Measurements from ENCODE around the gene ISLR.
A peak's percentile ranks its signal among the peaks of the same experiment; 100 is the strongest.

ISLR gene

DNA sequence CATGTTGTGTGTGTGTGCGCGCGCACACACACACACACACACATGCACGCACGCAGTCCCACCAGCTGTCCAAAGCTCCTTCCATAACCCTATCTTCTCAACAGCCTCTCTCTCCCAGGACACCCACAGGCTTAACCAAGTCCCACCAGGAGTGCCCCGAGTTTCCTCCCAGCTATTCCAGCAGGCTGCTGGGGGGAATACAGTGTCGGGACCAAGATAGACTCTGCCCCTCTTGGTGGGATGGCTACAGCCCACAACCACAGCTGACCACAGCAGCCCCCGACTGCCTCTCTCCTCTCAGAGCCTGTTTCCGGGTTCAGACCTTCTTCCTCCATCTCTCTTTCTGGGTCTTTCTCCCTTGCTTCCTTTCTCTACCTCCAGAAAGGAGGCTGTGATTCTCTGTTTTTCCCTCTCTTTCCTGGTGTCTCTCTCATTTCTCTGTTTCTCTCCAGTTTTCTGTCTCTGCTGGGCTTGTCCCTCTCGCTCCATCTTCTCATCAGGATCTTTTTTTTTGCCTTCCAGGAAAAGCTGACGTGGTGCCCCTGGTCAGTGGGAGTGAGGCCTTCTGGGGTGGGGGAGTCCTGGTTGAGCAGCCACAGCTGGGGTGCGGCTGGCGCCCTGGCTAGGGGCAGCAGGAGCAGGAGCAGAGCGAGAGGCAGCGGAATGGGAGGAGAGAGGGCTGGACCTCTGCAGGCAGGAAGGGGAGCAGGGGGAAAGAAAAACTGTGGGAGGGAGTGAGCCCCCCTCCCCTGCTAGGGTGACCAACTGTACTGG lies 3.3 kb upstream of the ISLR start:
- no peak overlapping the region for H2AFZ ChIP-seq (ENCODE audit: low read depth, low read length)
- peaks cover 4 to 7% of the 10 kb centered on the region in 2 experiments for H3K27me3 ChIP-seq (ENCODE audit: control insufficient read depth in 1 of 2, insufficient read depth in 1 of 2, low read length in 2 of 2)
- 80% methylated on average over 13 of the region's 15 CpGs for WGBS
- H4K8ac ChIP-seq (ENCODE audit: low read length): no peak overlapping the region
- H3K9me3 ChIP-seq (ENCODE audit: control insufficient read depth, low read length): no peaks in the 10 kb centered on the region
- H2BK15ac ChIP-seq (ENCODE audit: low read depth, poor library complexity, severe bottlenecking): no peak overlapping the region
- H3K23ac ChIP-seq (ENCODE audit: low read length in 2 of 2): no peak overlapping the region
- no peak overlapping the region for H3K14ac ChIP-seq (ENCODE audit: low read length in 2 of 2)
- H4K91ac ChIP-seq (ENCODE audit: low read length): no peak overlapping the region
- H2AK5ac ChIP-seq (ENCODE audit: low read length, severe bottlenecking): no peak overlapping the region
- H3K4me2 ChIP-seq (ENCODE audit: low read length, poor library complexity, severe bottlenecking): no peak overlapping the region
- H2BK12ac ChIP-seq (ENCODE audit: low read length in 2 of 2): no peak overlapping the region
- no peak overlapping the region for H3K4ac ChIP-seq (ENCODE audit: low read depth in 1 of 2, low read length in 2 of 2)
- H3K4me3 ChIP-seq (ENCODE audit: insufficient read depth in 1 of 2, low read depth in 1 of 2, low read length in 2 of 2): no peak overlapping the region
- H3K36me3 ChIP-seq (ENCODE audit: control insufficient read depth in 1 of 2, insufficient read depth in 2 of 2, low read depth in 1 of 2, low read length in 2 of 2): peaks cover under 1 to 3% of the 10 kb centered on the region in 2 experiments
- H3K4me1 ChIP-seq (ENCODE audit: control insufficient read depth, insufficient read depth, low read depth, low read length): peaks cover 32% of the 10 kb centered on the region
- H3K79me1 ChIP-seq (replicated peaks; ENCODE audit: low read length, poor library complexity, severe bottlenecking): no peaks in the 10 kb centered on the region
- H2BK120ac ChIP-seq (ENCODE audit: low read depth, low read length): no peak overlapping the region
- H3K27ac ChIP-seq (ENCODE audit: low read length, poor library complexity, severe bottlenecking): no peak overlapping the region
- H3K9ac ChIP-seq (ENCODE audit: low read length): no peak overlapping the region
- no peak overlapping the region for H3K18ac ChIP-seq (ENCODE audit: low read depth in 1 of 2, low read length in 2 of 2)
- no peak overlapping the region for H2BK5ac ChIP-seq (ENCODE audit: low read depth, low read length, poor library complexity, severe bottlenecking)
- no peak for DNase-seq

DNA sequence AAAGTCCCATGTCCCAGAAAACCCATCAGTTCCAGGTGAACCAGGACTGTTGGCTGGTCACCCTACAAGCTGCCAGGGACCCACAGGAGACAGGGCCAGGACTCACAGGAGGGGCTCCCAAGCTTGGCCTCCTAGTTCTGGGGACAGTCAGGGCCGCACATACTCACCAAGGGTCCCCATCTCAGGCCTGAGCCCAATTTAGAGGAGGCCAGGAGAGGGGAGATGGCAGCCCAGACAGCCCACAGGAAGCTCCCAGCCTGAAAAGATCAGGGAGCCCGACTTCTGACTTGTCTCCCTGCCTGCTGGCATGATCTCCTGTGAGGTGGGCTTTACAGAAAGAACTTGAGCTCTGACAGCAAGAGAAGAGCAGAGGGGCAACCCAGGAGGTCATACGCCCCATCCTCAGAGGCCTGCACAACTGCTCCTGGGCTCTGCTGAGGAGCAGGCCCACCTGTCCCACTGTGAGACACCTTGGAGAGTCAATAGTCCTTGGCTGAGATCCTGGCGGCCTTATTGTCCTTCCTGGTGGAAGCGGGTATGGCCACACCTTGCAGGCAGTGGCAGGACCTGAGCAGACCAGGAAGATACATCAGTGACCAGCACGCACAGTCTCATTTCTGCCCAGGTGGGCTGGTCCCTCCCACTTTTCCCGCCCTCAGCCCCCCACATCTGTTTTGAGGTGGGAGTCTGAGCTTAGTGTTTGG lies 2.5 kb upstream of the ISLR start:
- DNase-seq: no peak
- Histone ChIP-seq H2BK5ac (ENCODE audit: low read depth, low read length, poor library complexity, severe bottlenecking) (no peak overlapping the region), H2AFZ (ENCODE audit: low read depth, low read length) (no peak overlapping the region), H2AK5ac (ENCODE audit: low read length, severe bottlenecking) (no peak overlapping the region), H3K9me3 (ENCODE audit: control insufficient read depth, low read length) (no peaks in the 10 kb centered on the region), H3K4me2 (ENCODE audit: low read length, poor library complexity, severe bottlenecking) (no peak overlapping the region), H2BK15ac (ENCODE audit: low read depth, poor library complexity, severe bottlenecking) (no peak overlapping the region), H3K27ac (ENCODE audit: low read length, poor library complexity, severe bottlenecking) (no peak overlapping the region), H3K14ac (ENCODE audit: low read length in 2 of 2) (no peak overlapping the region), H3K4me1 (ENCODE audit: control insufficient read depth, insufficient read depth, low read depth, low read length) (peaks cover 39% of the 10 kb centered on the region), H3K18ac (ENCODE audit: low read depth in 1 of 2, low read length in 2 of 2) (no peak overlapping the region), H2BK120ac (ENCODE audit: low read depth, low read length) (no peak overlapping the region), H3K9ac (ENCODE audit: low read length) (no peak overlapping the region), H4K8ac (ENCODE audit: low read length) (no peak overlapping the region), H2BK12ac (ENCODE audit: low read length in 2 of 2) (no peak overlapping the region), H3K36me3 (ENCODE audit: control insufficient read depth in 1 of 2, insufficient read depth in 2 of 2, low read depth in 1 of 2, low read length in 2 of 2) (peaks cover 5 to 8% of the 10 kb centered on the region in 2 experiments), H3K23ac (ENCODE audit: low read length in 2 of 2) (no peak overlapping the region), H3K4ac (ENCODE audit: low read depth in 1 of 2, low read length in 2 of 2) (no peak overlapping the region), H3K79me1 (replicated peaks; ENCODE audit: low read length, poor library complexity, severe bottlenecking) (no peaks in the 10 kb centered on the region), H3K4me3 (ENCODE audit: insufficient read depth in 1 of 2, low read depth in 1 of 2, low read length in 2 of 2) (no peak overlapping the region), H3K27me3 (ENCODE audit: control insufficient read depth in 1 of 2, insufficient read depth in 1 of 2, low read length in 2 of 2) (peaks cover 4 to 7% of the 10 kb centered on the region in 2 experiments), H4K91ac (ENCODE audit: low read length) (no peak overlapping the region)
- 77% methylated on average over 5 of the region's 7 CpGs for WGBS

DNA sequence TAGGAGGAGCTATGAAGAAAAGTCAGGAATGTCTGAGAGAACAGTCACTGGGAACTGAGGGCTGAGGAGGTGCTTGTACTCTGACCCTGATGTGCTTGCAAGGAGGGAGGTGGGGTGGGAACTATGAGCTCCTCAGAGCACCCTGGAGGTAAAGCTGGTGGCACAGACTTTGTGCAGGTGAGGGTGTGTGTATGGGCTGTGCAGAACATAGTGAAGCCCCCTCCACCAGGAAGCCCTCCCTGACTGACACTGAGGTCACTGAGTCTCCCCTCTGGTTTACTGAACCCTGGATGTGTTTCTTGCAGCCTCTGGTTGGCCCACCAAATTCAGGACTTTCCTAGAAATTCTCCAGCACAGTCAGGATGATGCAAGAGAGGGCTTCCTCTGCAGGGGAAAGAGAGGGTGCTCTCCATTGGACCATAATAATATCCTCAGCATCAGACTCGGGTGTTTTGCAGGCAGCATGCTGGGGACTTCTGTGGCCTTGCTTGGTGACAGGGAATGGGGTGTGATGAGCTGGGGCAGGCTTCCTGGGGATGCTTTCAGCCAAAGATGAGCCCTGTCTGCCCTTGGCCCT lies 1.5 kb upstream of the ISLR start:
- 100% methylated on average over 1 of the region's 1 CpG for WGBS

More for the DNA sequence above, 1.5 kb upstream of the ISLR start:
- Histone ChIP-seq H2AK5ac (ENCODE audit: low read length, severe bottlenecking) (no peak overlapping the region), H3K4me3 (ENCODE audit: insufficient read depth in 1 of 2, low read depth in 1 of 2, low read length in 2 of 2) (peak overlapping the region in 1 of 2 experiments; percentile 61), H2BK12ac (ENCODE audit: low read length in 2 of 2) (no peak overlapping the region), H4K8ac (ENCODE audit: low read length) (no peak overlapping the region), H2BK15ac (ENCODE audit: low read depth, poor library complexity, severe bottlenecking) (no peak overlapping the region), H3K23ac (ENCODE audit: low read length in 2 of 2) (no peak overlapping the region), H3K18ac (ENCODE audit: low read depth in 1 of 2, low read length in 2 of 2) (no peak overlapping the region), H3K4ac (ENCODE audit: low read depth in 1 of 2, low read length in 2 of 2) (no peak overlapping the region), H3K4me1 (ENCODE audit: control insufficient read depth, insufficient read depth, low read depth, low read length) (peaks cover 50% of the 10 kb centered on the region), H3K14ac (ENCODE audit: low read length in 2 of 2) (no peak overlapping the region), H3K27ac (ENCODE audit: low read length, poor library complexity, severe bottlenecking) (no peak overlapping the region), H3K9me3 (ENCODE audit: control insufficient read depth, low read length) (no peaks in the 10 kb centered on the region), H3K9ac (ENCODE audit: low read length) (peak overlapping the region; percentile 90), H2AFZ (ENCODE audit: low read depth, low read length) (no peak overlapping the region), H2BK5ac (ENCODE audit: low read depth, low read length, poor library complexity, severe bottlenecking) (no peak overlapping the region), H3K4me2 (ENCODE audit: low read length, poor library complexity, severe bottlenecking) (no peak overlapping the region), H2BK120ac (ENCODE audit: low read depth, low read length) (no peak overlapping the region), H4K91ac (ENCODE audit: low read length) (no peak overlapping the region), H3K79me1 (replicated peaks; ENCODE audit: low read length, poor library complexity, severe bottlenecking) (no peaks in the 10 kb centered on the region), H3K36me3 (ENCODE audit: control insufficient read depth in 1 of 2, insufficient read depth in 2 of 2, low read depth in 1 of 2, low read length in 2 of 2) (peaks cover 5 to 14% of the 10 kb centered on the region in 2 experiments), H3K27me3 (ENCODE audit: control insufficient read depth in 1 of 2, insufficient read depth in 1 of 2, low read length in 2 of 2) (peaks cover 4 to 7% of the 10 kb centered on the region in 2 experiments)
- DNase-seq: no peak
